Measurements from ENCODE around the gene DPY19L3. TPM values are rescaled to one million over a fixed set of nuclear protein-coding genes. Genes with fewer than 3 reads are reported as not detected.
A peak's percentile ranks its signal among the peaks of the same experiment; 100 is the strongest.
"Not testable (repeated sequence)": the region's sequence is repeated elsewhere in the genome, so short reads cannot be mapped to it uniquely, and the experiment has no call there.

The DPY19L3 gene
- total RNA-seq, 1 experiment from 2014 or later = 30.7 TPM

DNA sequence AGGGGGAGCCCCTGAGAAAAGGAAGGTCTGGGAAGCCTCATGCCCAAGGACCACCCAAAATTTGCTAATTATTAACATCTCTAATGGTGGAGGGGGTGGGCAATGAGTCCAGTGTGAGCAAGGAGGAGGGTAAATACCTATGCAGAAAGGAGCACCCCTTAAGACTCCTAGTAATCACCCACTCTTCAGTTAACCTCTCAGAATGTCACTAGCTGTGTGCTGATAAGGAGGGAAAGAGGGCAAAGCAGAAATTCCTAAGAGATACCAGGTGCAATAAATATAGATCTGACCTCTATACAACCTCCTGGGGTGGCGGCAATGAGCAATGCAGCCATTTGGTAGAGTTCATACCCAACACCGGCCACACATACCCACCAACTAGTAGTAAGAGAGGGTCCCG, 12.7 kb upstream of the DPY19L3 start:
- no peak for DNase-seq (ENCODE audit: low read depth)

DNA sequence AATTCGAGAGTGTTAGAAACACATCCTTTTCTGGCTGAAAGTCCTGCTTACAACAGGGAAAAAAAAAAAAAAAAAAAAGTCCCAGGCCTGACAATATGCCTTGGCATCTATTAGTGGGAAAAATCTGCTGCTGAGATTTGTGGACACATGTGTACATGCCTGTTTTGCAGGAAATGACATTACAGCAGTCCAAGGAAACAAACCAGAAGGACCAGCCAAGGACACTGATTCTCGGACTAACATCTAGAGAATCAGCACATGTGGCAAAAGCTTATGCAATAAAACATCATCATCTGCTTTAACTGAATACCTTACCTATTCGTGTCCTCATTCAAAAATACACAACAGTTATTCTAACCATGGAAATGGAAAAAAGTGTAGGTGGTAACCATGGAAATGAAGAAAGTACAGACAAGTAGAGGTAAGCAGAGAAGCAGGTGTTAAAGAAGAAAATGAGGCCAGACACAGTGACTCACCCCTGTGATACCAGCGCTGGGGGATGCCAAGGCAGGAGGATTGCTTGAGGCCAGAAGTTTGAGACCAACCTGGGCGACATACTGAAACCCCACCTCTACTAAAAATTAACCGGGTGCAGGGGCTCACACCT, 9.4 kb upstream of the DPY19L3 start:
- no peak for DNase-seq (ENCODE audit: low read depth)

DNA sequence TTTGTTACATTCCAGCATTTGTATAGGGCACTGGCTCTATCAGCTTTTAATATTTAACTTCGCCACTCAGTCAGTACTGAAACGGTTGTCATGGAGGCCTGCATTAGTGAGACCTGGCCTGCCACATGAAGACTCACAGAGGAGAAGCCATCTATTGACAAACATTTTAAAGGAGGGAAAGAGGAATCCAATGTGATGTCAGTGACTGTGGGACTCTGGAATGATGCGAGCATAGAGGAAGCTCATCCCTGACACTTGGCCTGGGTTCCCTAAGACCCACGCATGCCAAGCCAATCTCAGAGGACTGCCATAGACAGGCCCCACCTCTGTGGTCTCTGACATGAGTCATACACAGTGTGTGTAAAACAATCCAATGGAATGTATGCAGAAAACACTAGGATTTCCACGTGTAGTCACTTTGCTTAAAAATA, 7.9 kb upstream of the DPY19L3 start:
- DNase-seq (ENCODE audit: low read depth) = peak; percentile 60

DNA sequence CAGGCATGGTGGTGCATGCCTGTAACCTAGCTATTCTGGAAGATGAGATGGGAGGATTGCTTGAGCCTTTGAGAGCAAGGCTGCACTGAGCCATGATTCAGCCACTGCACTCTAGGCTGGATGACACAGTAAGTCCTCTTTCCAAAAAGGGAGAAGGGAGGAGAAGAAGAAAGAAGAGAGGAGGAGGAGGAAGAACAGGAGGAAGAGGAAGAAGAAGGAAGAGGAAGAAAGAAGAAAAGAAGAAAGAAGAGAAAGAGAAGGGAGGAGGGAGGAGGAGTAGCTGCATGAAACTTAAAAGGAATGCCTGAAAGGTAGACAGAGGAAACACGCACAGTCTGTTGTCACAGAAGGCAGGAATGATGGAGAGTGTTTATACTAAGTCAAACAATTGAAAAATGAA, 3.6 kb upstream of the DPY19L3 start:
- DNase-seq (ENCODE audit: low read depth) = no peak

DNA sequence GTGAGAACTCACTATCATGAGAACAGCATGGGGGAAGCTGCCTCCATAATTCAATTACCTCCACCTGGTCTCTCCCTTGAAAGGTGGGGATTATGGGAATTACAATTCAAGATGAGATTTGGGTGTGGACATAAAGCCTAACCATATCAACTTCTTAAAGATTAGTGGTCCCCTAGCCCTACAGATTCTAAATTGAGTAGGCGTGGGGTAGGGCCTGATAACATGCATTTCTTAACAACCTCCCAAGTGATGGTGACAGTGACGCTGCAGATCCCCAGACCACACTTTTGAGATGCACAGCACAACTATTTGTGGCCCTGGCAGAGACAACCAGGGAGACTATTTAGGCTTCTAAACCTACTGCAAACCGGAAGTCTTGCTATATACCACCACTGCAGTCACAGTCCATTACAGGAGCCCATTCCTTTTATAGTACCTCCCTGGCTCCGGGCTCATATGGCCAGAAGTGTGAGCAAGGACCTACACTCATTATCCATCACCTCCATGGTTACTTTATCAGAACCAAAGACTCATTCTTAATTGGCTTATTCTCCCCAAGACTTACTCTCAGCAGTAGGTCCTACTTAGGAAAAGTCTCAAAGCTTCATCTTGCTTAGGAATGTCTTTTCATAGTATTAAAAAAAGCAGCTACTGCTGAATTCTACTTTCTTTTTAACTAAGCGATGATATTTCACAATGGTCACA, 2.1 kb upstream of the DPY19L3 start:
- DNase-seq (ENCODE audit: low read depth) = no peak

DNA sequence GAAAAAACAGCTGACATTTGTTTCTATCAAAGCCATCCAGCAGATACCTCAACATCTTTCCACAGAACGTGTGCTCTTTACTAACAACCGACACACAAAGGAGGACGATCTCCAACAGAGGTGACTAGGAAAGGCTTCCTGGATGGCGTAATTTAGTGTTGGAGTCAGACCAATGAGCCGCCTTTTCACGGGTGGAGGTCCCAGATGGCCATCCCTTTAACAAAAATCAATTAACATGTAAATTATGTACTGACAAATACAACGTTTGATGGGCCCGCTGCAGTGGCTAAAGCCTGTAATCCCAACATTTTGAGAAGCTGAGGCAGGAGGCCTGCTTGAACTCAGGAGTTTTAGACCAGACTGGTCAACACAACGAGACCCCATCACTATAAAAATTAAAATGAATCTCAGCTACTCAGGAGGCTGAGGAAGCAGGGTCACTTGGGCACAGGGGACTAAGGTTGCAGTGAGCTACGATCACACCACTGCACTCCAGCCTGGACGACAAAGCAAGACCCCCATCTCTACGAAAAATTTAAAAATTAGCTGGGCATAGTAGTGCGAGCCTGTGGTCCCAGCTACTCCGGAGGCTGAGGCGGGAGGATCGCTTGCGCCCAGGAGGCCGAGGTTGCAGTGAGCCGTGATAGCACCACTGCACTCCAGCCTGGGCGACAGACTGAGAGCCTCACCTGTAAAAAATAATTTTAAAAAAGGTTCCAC, 1.2 kb upstream of the DPY19L3 start:
- DNase-seq (ENCODE audit: low read depth) = no peak

DNA sequence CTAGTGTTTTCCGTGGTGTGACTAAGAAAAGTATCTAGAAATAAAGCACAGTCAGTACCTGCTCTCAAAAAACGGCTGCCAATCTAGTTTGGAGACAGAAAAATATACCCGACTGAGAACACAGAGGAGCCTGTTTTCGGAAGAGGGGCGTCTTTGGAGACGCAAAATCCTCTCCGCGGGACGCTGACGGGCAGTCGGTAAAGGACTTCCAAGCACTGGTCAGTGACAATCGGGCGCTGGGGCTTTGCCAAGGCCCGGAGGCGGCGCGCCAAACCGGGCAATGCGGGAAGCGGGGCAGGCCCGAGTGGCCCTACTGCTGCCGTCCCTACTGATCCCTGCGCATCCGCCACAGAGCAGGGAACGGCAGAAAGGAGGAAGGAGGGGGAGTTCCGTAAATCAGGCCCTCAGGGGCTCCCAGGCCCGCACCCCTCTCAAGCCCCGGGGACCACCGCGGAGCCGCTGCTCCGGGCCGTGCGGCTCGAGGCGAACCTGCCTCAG, 588 bp upstream of the DPY19L3 start:
- no peak for DNase-seq (ENCODE audit: low read depth)

DNA sequence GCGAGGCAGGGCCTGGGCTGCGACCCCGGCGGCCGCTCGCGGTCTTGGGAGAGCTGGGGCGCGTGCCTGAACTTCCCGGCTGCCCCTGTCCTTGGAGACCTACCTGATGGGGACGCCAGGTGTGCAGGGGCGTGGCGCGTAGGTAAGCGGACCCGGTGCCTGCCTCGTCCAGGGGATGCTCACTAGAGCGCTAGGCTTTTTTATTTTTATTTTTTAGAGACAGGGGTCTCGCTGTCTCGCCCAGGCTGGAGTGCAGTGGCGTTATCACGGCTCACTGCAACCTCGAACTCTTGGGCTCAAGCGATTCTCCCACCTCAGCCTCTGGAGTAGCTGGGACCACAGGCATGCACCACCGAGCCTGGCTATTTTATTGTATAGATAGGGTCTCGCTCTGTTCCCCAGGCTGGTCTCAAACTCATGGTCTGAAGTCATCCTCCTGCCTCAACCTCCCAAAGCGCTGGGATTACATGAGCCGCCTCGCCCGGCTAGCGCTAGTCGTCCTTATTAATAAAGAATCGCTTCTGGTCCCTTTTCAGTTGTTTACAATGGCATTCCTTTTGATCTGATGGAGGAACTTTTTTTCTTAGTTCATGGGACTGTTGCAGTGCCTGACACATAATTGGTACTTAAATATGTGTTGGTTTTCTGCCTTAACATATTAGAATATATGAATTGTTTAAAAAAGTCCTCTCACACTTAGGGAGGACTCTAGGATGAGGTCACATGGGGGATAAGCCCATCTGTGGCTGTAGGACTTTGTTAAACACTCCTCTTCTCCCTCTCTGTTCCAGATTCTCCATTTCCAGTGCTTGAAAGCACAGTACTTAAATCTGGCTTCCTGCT, 812 bp downstream of the DPY19L3 start:
- no peak for DNase-seq (ENCODE audit: low read depth)

DNA sequence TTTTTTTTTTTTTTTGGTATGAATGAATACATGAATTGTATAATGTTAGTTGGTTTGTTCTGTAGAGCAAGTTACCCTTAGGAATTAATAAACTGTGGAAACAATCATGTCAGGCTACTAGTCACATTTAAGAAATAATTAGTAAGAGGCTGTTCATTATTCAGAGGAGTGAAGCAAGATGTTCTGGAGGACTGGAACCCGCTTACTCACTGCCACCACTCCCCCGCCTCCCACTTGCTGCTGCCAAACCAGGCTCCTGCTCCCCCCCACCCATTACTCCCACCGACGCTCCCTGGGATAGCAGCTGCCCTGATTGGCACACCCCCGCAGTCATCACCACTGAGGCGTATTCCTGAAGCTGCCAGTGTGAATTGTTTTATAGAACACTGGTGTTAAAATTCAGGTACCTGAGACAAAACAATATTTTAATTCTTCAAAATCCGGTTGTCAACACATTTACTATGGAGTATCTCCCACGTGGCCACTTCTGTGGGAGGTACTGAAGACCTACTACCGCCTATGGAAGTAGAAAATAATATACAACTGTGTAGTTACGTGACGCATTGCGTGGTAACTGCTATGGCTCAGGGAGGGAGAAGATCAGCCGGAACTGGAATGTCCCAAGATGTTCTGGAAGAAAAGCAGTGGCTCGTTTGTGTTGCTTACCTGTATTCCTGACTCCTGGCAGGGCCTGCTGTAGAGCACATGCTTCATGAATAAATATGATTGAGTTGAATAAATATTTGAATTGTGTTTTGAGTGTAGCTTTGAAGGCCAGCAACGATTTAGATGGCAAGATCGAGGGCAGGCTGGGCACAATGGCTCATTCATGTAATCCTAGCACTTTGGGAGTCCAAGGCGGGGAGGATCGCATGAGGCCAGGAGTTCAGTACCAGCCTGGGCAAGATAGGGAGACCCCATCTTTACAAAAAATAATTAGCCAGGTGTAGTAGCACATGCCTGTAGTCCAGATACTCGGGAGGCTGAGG, 1.7 kb downstream of the DPY19L3 start:
- DNase-seq (ENCODE audit: low read depth) = peak; percentile 11

DNA sequence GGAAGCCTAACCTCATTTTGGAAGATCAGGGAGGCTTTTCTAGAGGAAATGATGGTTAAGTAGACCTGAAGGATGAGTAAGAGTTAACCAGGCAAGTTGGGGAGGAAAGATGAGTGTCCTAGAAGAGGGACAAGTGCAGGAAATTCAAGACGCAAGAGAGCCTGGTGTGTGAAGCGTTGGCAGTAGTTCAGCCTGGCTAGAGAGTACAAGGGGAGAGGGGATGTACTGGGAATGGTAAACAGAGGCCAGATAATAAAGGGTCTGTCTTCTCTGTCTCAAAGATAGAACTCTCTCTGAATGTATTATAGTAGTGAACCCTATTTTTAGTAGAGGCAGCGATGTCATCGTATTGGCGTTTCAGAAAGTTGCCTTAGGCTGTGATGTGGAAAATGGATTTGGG, 9.7 kb downstream of the DPY19L3 start:
- DNase-seq (ENCODE audit: low read depth) = no peak

DNA sequence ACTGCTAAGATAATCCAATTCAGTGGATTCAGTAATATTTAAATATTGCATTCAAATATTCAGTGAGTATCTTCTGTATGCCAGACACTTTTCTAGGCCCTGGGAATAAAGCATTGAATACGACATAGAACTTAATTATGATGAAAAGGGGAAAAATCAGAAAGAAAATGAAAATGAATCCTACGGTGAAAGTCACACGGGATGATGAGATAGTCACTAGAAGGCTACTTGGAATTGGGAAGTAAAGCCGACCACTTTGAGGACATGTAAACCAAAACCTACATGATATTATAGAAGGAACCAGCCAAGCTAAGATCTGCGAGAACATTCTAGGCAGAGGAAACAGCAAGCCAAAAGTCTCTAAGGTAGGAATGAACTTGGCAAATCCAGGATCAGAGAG, 10.1 kb downstream of the DPY19L3 start:
- DNase-seq (ENCODE audit: low read depth) = no peak

DNA sequence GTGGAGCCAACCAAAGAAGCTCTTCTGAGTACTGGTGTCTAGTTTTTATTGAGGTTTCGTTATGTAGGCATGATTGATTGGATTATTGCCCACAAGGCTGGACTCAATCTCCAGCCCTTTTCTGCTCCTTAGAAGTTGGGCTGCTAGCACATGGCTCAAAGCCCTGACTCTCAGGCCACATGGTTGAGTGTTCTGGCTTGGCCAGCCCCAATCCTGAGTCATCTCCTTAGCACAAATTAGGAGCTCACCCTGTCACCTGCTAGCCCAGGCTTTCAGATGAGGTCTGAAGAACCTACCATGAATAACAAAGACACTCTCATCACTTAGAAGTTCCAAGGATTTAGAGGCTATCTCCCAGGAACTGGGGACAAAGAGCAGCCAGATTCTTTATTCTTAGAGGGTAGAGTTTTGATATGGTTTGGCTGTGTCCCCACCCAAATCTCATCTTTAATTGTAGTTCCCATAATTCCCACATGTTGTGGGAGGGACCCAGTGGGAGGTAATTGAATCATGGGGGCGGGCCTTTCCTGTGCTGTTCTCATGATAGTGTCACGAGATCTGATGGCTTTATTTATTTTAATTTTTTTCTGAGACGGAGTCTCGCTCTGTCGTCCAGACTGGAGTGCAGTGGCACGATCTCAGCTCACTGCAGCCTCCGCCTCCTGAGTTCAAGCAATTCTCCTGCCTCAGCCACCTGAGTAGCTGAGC, 11.3 kb downstream of the DPY19L3 start:
- no peak for DNase-seq (ENCODE audit: low read depth)

DNA sequence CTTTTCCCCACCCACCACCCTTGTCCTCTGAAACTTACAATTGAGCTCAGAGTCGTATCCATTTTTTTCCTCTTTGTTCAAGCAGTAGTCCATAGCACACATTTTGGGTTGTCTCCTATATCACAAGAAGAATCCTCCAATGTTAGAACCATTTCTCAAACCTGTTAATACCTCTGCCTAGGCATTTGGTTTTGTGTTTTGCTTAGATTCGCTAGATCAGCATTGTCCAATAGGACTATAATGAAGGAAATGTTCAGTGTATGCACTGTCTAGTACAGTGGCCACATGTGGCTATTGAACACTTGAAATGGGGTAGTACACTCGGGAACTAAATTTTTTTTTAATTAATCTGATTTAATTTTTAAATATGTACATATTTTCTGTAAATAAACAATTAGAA, 12.6 kb downstream of the DPY19L3 start:
- DNase-seq (ENCODE audit: low read depth) = no peak

DNA sequence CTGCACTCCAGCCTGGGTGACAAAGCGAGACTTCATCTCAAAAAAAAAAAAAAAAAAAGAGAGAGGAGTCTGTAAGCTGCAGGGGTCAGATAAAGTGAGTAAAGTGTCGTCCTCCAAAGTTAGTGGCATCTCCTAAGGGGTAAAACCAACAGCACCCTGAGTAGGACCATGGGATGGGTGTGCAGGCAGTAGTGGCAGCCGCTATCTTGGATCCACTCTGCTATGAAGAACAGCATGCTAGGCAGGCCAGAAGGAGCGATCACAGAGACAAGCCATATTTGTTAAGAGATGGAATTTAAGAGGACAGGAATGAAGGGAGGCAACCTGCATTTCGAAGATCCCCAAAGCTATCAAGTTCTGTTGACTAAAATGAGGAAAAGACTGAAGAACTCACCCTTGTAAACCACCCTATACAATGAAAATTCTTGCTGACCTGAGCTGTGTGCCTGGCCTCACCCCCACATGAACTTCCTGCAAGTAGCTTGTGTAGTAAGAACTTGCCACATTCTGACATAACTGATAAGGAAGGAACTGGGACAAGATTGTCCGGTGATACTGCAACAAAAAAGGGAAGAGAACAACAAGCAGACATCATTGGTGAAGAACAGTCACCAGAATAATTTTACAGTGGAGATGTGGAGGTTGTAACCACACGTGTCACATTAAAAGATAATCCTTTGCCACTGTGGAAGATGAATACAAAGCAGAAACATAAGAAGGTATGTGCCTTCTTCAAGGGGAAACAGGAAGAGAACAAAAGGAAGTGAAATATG, 16.2 kb downstream of the DPY19L3 start:
- no peak for DNase-seq (ENCODE audit: low read depth)

DNA sequence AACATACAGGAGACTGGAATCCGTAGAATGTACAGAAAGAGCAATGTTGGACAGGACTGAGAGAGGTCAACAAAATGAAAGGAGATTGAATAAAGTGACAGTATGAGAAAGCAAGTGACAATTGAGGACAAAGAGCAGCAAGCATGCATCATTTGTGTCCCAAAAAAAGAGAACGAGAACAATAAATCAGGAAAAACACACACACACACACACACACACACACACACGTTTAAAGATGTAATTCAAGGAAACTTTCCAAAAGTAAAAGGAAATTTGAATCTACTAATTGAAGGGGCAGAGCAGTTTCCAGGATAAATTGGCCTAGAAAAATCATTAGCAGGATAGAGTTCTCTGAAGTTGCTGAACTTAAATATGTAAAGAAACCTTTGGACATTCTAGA, 16.9 kb downstream of the DPY19L3 start:
- no peak for DNase-seq (ENCODE audit: low read depth)

DNA sequence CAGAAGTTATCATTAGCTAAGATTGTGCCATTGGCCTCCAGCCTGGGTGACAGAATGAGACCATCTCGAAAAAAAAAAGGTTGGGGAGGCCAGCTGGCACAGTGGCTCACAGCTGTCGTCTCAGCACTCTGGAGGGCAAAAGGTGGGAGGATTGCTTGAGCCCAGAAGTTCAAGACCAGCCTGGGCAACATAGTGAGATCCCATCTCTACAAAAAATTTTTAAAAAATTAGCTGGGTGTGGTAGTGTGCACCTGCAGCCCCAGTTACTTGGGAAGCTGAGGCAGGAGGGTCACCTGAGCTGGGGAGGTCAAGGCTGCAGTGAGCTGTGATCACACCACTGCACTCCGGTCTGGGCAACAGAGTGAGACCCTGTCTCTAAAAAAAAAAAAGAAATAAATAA, 18.4 kb downstream of the DPY19L3 start:
- DNase-seq (ENCODE audit: low read depth) = not testable (repeated sequence)

DNA sequence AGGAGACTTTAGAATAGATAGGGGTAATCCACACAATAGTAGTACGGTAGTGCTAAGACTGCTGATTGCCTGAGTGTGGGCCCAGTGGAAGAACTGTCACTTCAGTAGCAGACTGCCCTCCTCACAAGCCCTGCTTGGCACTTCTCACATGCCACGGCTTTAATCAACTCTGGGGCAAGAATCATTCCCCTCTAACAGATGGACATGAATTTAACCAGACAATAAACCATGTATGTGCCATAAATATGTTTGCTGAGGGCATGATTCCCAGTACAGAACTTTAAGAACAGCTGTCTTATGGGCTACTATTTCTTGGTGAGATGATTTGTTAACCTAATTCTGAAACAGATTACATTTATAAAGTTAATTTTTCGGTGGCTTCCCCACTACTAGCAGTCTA, 22.0 kb downstream of the DPY19L3 start:
- no peak for DNase-seq (ENCODE audit: low read depth)

DNA sequence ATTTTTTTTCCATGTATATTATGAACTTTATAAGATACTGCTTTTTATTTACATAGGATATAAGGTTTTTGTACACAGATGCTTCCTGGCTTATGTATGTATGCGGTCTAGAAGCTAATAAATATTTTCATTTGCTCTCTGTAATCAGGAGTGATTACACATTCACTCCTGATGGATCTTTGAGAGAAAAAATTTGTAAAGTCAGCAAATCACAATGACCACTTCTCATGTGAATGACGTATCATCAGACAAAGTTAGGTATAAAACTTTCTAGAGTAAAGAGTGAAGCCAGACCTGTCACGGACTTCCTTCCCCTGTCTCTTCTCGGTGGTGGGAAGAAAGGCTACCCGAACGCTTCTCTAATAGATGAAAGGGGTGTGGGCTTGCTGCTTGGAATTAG, 31.1 kb downstream of the DPY19L3 start:
- DNase-seq (ENCODE audit: low read depth) = no peak

DNA sequence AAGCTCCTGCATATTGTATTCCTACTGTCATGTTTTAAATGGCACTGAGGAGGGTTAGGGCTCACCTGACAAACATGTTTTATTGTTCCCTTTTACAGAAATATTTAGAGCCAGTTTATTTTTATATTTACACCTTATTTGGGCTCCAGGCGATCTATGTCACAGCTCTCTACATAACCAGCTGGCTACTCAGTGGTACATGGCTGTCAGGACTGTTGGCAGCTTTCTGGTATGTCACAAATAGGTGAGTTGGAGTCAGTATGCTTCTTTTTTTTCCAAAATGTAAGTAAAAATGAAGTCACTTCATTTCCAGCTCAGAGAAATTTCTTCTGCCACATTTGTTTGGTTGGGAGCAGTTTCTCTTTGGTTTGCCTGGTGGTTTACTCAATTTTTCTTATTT, 31.5 kb downstream of the DPY19L3 start:
- no peak for DNase-seq (ENCODE audit: low read depth)
